Hepatocyte (in vitro differentiated cells): ENCODE measurements around the gene PEX5.

Source experiments
- EZH2 ChIP-seq: fragments of 200-600 bp; sonication (generic); IDR thresholded peaks from 2 replicates; pipeline ENCODE4 v1.6.1; 2016; ENCODE audit warnings: antibody characterized with exemption, mild to moderate bottlenecking, borderline replicate concordance
- TF ChIP-seq, protein P1 (sequence below): fragments of 200-600 bp; sonication (generic); IDR thresholded peaks from 2 replicates; pipeline ENCODE4 v1.5.1; 2016; ENCODE audit warnings: antibody characterized with exemption, mild to moderate bottlenecking; ENCODE audit not compliant: poor library complexity

DNA sequence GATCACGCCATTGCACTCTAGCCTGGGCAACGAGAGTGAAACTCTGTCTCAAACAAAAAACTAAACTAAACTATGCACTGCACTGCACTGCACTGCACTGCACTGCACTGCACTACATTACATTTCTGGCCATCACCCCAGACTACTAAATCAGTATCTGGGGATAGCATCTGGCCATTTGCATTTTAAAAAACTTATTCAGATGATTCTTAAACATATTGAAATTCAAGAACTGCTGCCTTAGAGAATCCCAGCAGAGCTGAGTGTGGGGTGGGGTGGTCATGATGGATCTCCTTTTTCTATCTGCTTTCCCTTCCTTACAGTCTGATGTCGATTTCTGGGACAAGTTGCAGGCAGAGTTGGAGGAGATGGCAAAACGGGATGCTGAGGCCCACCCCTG is 13.6 kb downstream of the PEX5 start:
- no peak for TF ChIP-seq EZH2
- TF ChIP-seq, protein P1, sequence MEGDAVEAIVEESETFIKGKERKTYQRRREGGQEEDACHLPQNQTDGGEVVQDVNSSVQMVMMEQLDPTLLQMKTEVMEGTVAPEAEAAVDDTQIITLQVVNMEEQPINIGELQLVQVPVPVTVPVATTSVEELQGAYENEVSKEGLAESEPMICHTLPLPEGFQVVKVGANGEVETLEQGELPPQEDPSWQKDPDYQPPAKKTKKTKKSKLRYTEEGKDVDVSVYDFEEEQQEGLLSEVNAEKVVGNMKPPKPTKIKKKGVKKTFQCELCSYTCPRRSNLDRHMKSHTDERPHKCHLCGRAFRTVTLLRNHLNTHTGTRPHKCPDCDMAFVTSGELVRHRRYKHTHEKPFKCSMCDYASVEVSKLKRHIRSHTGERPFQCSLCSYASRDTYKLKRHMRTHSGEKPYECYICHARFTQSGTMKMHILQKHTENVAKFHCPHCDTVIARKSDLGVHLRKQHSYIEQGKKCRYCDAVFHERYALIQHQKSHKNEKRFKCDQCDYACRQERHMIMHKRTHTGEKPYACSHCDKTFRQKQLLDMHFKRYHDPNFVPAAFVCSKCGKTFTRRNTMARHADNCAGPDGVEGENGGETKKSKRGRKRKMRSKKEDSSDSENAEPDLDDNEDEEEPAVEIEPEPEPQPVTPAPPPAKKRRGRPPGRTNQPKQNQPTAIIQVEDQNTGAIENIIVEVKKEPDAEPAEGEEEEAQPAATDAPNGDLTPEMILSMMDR: no peak
